Measurements from ENCODE around the gene SIPA1L3. TPM values are rescaled to one million over a fixed set of nuclear protein-coding genes. Genes with fewer than 3 reads are reported as not detected.
"Not testable (repeated sequence)": the region's sequence is repeated elsewhere in the genome, so short reads cannot be mapped to it uniquely, and the experiment has no call there.

Gene SIPA1L3
- total and polyA plus RNA-seq, 2 donors from 2014 or later = 5.8 to 61.7 TPM

- DNase-seq = no peak
Observed at GRCh38 chr19:37914908-37915307, 7.9 kb downstream of the SIPA1L3 start.

GRCh38 chr19:37920591-37921450 is 13.8 kb downstream of the SIPA1L3 start:
- TF ChIP-seq CTCF (IDR thresholded peaks at IDR 0.05; ENCODE audit: borderline replicate concordance, extremely low read depth, insufficient read depth) = no peak
- no peaks in the 10 kb centered on the region for H3K27me3 ChIP-seq (ENCODE audit: control insufficient read depth, insufficient read depth, low read length)
- intact Hi-C loops (cut with DNase I) = no loop called here
- FAIRE-seq = no peak
- no peaks in the 10 kb centered on the region for H3K9me3 ChIP-seq (ENCODE audit: control insufficient read depth in 2 of 3, insufficient read depth in 1 of 3, low read length in 3 of 3)
- H3K9ac ChIP-seq (ENCODE audit: low read length in 3 of 3) = no peak overlapping the region
- H3K27ac ChIP-seq (ENCODE audit: low read depth in 2 of 2, low read length in 2 of 2) = no peak overlapping the region
- peaks cover 0 to 2% (median 0%) of the 10 kb centered on the region in 3 donors for H3K4me1 ChIP-seq (ENCODE audit: control insufficient read depth in 2 of 3, insufficient read depth in 2 of 3, low read depth in 1 of 3, low read length in 3 of 3)
- peaks cover 0 to 2% (median 0%) of the 10 kb centered on the region in 3 donors for H3K36me3 ChIP-seq (ENCODE audit: control insufficient read depth in 2 of 3, insufficient read depth in 3 of 3, low read length in 3 of 3)
- no peak overlapping the region for H3K4me3 ChIP-seq (ENCODE audit: low read length in 3 of 3)
- no peak for DNase-seq

More at GRCh38 chr19:37914908-37915307, 7.9 kb downstream of the SIPA1L3 start:
- Histone ChIP-seq H3K4me3 (ENCODE audit: low read length in 3 of 3) (no peak overlapping the region), H3K9me3 (ENCODE audit: control insufficient read depth in 2 of 3, insufficient read depth in 1 of 3, low read length in 3 of 3) (no peaks in the 10 kb centered on the region), H3K9ac (ENCODE audit: low read length in 3 of 3) (no peak overlapping the region), H3K36me3 (ENCODE audit: control insufficient read depth in 2 of 3, insufficient read depth in 3 of 3, low read length in 3 of 3) (peaks cover 0 to 2% (median 0%) of the 10 kb centered on the region in 3 donors), H3K4me1 (ENCODE audit: control insufficient read depth in 2 of 3, insufficient read depth in 2 of 3, low read depth in 1 of 3, low read length in 3 of 3) (no peaks in the 10 kb centered on the region), H3K27me3 (ENCODE audit: control insufficient read depth, insufficient read depth, low read length) (no peaks in the 10 kb centered on the region), H3K27ac (ENCODE audit: low read depth in 2 of 2, low read length in 2 of 2) (no peak overlapping the region)
- intact Hi-C loops (cut with DNase I) = no loop called here
- FAIRE-seq = no peak
- no peak for TF ChIP-seq CTCF (IDR thresholded peaks at IDR 0.05; ENCODE audit: borderline replicate concordance, extremely low read depth, insufficient read depth)

- DNase-seq; H3K4me3 ChIP-seq (ENCODE audit: low read length in 3 of 3); FAIRE-seq; H3K27me3 ChIP-seq (ENCODE audit: control insufficient read depth, insufficient read depth, low read length); H3K27ac ChIP-seq (ENCODE audit: low read depth in 2 of 2, low read length in 2 of 2); H3K36me3 ChIP-seq (ENCODE audit: control insufficient read depth in 2 of 3, insufficient read depth in 3 of 3, low read length in 3 of 3); H3K9me3 ChIP-seq (ENCODE audit: control insufficient read depth in 2 of 3, insufficient read depth in 1 of 3, low read length in 3 of 3); H3K9ac ChIP-seq (ENCODE audit: low read length in 3 of 3); intact Hi-C loops (cut with DNase I): not testable (repeated sequence)
- peaks cover 0 to 11% (median 8%) of the 10 kb centered on the region in 3 donors for H3K4me1 ChIP-seq (ENCODE audit: control insufficient read depth in 2 of 3, insufficient read depth in 2 of 3, low read depth in 1 of 3, low read length in 3 of 3)
Observed at GRCh38 chr19:37924573-37924972, 17.6 kb downstream of the SIPA1L3 start.

GRCh38 chr19:37925212-37925611 is 18.2 kb downstream of the SIPA1L3 start:
- H3K9ac ChIP-seq (ENCODE audit: low read length in 3 of 3) = no peak overlapping the region
- FAIRE-seq (no peak), DNase-seq (no peak)
- intact Hi-C loops (cut with DNase I) = no loop called here
- no peaks in the 10 kb centered on the region for H3K27me3 ChIP-seq (ENCODE audit: control insufficient read depth, insufficient read depth, low read length)
- H3K27ac ChIP-seq (ENCODE audit: low read depth in 2 of 2, low read length in 2 of 2) = no peak overlapping the region
- H3K4me1 ChIP-seq (ENCODE audit: control insufficient read depth in 2 of 3, insufficient read depth in 2 of 3, low read depth in 1 of 3, low read length in 3 of 3) = peaks cover 0 to 13% (median 8%) of the 10 kb centered on the region in 3 donors
- no peak for TF ChIP-seq CTCF (IDR thresholded peaks at IDR 0.05; ENCODE audit: borderline replicate concordance, extremely low read depth, insufficient read depth)
- no peaks in the 10 kb centered on the region for H3K36me3 ChIP-seq (ENCODE audit: control insufficient read depth in 2 of 3, insufficient read depth in 3 of 3, low read length in 3 of 3)
- no peaks in the 10 kb centered on the region for H3K9me3 ChIP-seq (ENCODE audit: control insufficient read depth in 2 of 3, insufficient read depth in 1 of 3, low read length in 3 of 3)
- H3K4me3 ChIP-seq (ENCODE audit: low read length in 3 of 3) = no peak overlapping the region
